IPS-15b (cell line): ENCODE measurements around the gene GPR18.

Experiments
- H3K27me3 ChIP-seq: one replicate; pipeline ENCODE4 v1.6.1; 2013; ENCODE audit warnings: low read length; ENCODE audit not compliant: control insufficient read depth, insufficient read depth
- H3K36me3 ChIP-seq: one replicate; pipeline ENCODE4 v1.6.1; 2013; ENCODE audit warnings: low read length; ENCODE audit not compliant: control insufficient read depth, insufficient read depth
- H3K4me1 ChIP-seq: one replicate; pipeline ENCODE4 v1.6.1; 2013; ENCODE audit warnings: mild to moderate bottlenecking, low read length; ENCODE audit not compliant: control insufficient read depth, insufficient read depth
- H3K4me3 ChIP-seq: one replicate; pipeline ENCODE4 v1.5.1; 2013; ENCODE audit warnings: low read depth, low read length
- H3K9ac ChIP-seq: one replicate; pipeline ENCODE4 v1.6.1; 2013; ENCODE audit warnings: low read depth, mild to moderate bottlenecking, low read length
- H3K9me3 ChIP-seq: one replicate; pipeline ENCODE4 v1.6.1; 2013; ENCODE audit warnings: mild to moderate bottlenecking, low read length; ENCODE audit not compliant: control insufficient read depth, insufficient read depth

GPR18 gene

GRCh38 chr13:99223587-99223986 lies 34.6 kb downstream of the GPR18 start:
- Histone ChIP-seq H3K4me3 (no peak overlapping the region), H3K27me3 (no peaks in the 10 kb centered on the region), H3K9ac (no peak overlapping the region), H3K36me3 (no peaks in the 10 kb centered on the region), H3K9me3 (no peaks in the 10 kb centered on the region), H3K4me1 (no peaks in the 10 kb centered on the region)

- Histone ChIP-seq H3K36me3 (no peaks in the 10 kb centered on the region), H3K27me3 (no peaks in the 10 kb centered on the region), H3K4me1 (no peaks in the 10 kb centered on the region), H3K9me3 (no peaks in the 10 kb centered on the region), H3K9ac (no peak overlapping the region), H3K4me3 (no peak overlapping the region)
Measured at GRCh38 chr13:99221567-99222239, 36.5 kb downstream of the GPR18 start.

DNA sequence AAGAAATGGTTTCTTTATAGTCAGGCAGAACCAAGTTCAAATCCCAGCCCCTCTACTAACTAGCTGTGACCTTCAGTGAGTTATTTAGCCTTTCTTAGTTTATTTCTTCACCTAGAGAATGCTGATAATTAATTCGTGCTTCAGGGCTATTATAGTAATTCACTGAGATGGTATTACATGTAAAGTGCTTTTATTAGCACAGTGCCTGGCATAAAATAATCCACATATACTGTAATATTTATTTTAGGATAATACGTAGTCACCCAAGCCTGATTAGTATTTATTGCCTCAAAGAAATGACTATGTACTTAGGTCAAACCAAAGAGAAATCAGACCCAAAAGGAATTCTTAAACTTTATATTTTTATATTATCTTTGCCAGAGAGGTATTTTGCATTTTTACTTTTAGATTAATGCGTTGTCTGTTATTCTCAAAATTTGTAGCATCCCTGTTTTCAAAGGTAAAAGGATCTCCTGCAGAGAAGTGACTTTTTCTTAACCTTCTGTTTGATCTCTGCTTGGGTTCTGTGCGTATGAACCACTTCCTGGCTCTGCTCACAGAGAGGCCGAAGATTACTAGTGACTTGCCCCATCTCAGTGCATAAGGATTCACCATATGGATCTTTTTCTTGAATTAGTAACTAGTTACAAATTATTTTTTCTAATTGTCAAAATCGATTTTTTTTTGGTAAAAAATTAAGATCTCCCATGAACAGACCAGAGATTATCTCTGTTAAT lies 37.8 kb downstream of the GPR18 start:
- H3K4me1 ChIP-seq: no peaks in the 10 kb centered on the region
- no peaks in the 10 kb centered on the region for H3K9me3 ChIP-seq
- H3K36me3 ChIP-seq: no peaks in the 10 kb centered on the region
- H3K4me3 ChIP-seq: no peak overlapping the region
- H3K27me3 ChIP-seq: no peaks in the 10 kb centered on the region
- H3K9ac ChIP-seq: no peak overlapping the region

DNA sequence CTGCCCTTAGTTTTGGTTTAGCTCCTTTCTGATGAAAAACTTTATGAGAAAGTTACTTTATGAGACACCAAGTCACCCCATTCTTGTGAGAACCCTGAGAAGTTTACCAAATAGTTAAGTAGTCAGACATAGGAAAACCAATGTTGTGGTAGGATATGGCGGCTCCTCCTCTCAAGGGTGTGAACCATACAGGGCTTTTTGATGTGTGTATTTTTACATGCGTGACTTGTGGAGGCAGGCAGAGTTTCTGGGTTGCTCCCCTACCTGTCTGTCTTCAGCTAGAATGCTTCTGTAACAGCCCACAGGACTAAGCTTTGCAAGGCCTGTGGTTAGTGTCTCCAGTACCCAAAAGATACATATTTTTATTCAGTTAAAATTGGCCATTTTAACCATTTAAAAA lies 39.2 kb downstream of the GPR18 start:
- peaks cover 9% of the 10 kb centered on the region for H3K4me1 ChIP-seq
- no peaks in the 10 kb centered on the region for H3K27me3 ChIP-seq
- H3K9me3 ChIP-seq: no peaks in the 10 kb centered on the region
- no peaks in the 10 kb centered on the region for H3K36me3 ChIP-seq
- H3K9ac ChIP-seq: no peak overlapping the region
- H3K4me3 ChIP-seq: no peak overlapping the region

DNA sequence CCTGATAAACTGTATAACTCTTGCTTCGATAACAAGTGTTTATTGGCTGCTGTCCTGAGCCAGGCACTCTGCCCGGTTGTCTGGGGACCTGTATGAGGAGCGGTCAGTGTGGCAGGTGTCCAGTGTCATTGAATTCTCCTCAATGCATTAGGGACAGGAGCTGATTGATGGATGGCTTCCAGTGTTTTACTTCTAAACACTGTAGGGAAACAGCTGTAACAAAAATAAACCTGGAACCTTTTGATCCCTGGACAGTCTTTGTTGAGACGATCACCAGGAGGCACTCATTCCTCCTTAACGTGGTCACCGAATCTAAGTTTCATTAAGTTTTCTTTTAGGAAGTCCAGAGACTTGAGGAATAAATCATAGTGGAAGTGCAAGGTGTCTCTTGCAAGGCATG lies 39.6 kb downstream of the GPR18 start:
- Histone ChIP-seq H3K9me3 (no peaks in the 10 kb centered on the region), H3K36me3 (no peaks in the 10 kb centered on the region), H3K27me3 (no peaks in the 10 kb centered on the region), H3K4me3 (no peak overlapping the region), H3K9ac (no peak overlapping the region), H3K4me1 (peaks cover 9% of the 10 kb centered on the region)

GRCh38 chr13:99218126-99218525 lies 40.1 kb downstream of the GPR18 start:
- peaks cover 9% of the 10 kb centered on the region for H3K4me1 ChIP-seq
- H3K36me3 ChIP-seq: no peaks in the 10 kb centered on the region
- no peaks in the 10 kb centered on the region for H3K27me3 ChIP-seq
- no peaks in the 10 kb centered on the region for H3K9me3 ChIP-seq
- no peak overlapping the region for H3K4me3 ChIP-seq
- no peak overlapping the region for H3K9ac ChIP-seq

DNA sequence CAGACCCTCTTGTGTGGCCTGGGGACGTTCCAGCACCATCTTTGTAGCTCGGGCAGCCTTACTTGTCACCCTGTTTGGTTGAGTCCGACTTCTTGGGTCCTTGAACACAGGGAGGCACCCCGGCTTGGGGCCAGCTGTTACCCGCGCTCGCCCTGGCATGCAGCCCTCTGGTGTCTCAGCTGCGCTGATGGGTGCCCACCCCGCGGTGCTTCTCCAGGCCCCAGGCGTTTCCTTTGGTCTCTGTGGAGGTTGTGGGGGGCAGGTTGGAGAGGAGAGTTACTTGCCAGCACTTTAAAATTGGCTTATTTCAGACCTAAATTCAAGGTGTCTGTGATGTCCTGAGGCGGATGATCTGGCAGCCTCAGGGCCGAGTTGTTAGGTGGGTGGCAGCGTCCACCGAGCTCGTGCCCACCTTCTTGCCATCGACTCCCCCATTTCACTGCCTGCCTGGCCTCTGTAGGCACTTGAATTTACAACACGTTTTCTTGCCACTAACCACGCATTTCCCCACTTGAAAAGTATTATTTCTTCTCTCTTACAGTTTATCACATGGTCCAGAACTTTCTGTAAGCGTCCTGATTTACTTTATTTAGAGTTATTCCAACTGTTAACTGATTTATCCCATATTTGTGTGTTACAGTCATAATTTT lies 40.6 kb downstream of the GPR18 start:
- Histone ChIP-seq H3K27me3 (no peaks in the 10 kb centered on the region), H3K9me3 (no peaks in the 10 kb centered on the region), H3K4me3 (no peak overlapping the region), H3K36me3 (no peaks in the 10 kb centered on the region), H3K9ac (no peak overlapping the region), H3K4me1 (peaks cover 9% of the 10 kb centered on the region)

DNA sequence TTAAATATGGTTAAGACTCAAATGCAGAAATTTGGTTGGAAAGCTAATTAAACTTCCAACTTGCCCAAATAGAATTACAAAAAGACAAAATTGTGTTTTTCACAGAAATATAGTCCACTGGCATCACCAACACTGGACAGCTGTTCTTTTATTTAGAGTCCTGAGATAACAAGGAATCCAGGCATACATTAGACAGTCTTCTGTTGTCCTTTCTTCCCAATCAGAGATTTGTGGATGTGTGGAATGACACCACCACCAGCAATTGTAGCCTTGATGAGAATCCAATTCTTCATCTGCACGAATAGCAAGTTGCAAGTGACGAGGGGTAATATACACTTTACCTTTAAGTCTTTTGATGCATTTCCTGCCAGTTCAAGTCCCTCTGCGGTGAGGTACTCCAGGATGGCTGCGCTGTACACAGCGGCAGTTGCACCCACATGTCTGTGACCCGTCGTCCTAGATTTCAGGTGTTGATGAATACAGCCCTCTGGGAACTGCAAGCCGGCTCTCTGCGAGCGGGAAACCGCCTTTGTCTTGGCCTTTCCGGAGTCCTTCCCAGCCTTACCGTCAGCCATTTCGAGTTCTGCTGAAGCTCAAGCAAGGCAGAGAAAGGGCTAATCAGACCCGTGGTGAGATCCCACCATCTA lies 42.9 kb downstream of the GPR18 start:
- Histone ChIP-seq H3K9ac (peak overlapping the region; percentile 3), H3K9me3 (no peaks in the 10 kb centered on the region), H3K27me3 (no peaks in the 10 kb centered on the region), H3K36me3 (no peaks in the 10 kb centered on the region), H3K4me3 (no peak overlapping the region), H3K4me1 (peaks cover 9% of the 10 kb centered on the region)

- Histone ChIP-seq H3K4me3 (no peak overlapping the region), H3K36me3 (no peaks in the 10 kb centered on the region), H3K9ac (no peak overlapping the region), H3K4me1 (peaks cover 9% of the 10 kb centered on the region), H3K27me3 (no peaks in the 10 kb centered on the region), H3K9me3 (no peaks in the 10 kb centered on the region)
Measured at GRCh38 chr13:99214731-99215130, 43.4 kb downstream of the GPR18 start.

DNA sequence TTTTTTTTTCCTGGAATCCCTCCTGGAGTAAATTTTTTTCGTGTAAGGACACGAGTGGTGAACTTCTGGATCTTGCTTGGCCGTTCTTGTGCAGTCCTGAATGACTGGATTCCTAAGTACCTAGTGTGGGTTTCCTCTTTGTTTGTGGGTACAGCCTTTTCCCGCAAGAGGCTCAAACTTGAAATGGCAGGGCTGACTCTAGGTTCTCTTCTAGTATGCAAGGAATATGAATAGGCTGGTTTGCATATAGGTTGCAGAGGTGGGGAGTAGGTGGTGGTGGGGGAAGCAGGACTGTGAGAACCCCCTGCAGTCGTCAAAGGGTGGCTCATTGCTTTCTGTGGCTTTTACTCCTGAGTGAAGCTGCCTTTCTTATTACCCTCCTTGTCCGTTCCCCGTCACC lies 43.9 kb downstream of the GPR18 start:
- no peak overlapping the region for H3K4me3 ChIP-seq
- H3K9ac ChIP-seq: no peak overlapping the region
- no peaks in the 10 kb centered on the region for H3K9me3 ChIP-seq
- H3K27me3 ChIP-seq: no peaks in the 10 kb centered on the region
- no peaks in the 10 kb centered on the region for H3K36me3 ChIP-seq
- peaks cover 9% of the 10 kb centered on the region for H3K4me1 ChIP-seq

GRCh38 chr13:99211421-99212035 lies 46.7 kb downstream of the GPR18 start:
- Histone ChIP-seq H3K4me1 (peaks cover 15% of the 10 kb centered on the region), H3K9me3 (no peaks in the 10 kb centered on the region), H3K9ac (no peak overlapping the region), H3K4me3 (no peak overlapping the region), H3K27me3 (no peaks in the 10 kb centered on the region), H3K36me3 (no peaks in the 10 kb centered on the region)
